HT-29 (cell line): ENCODE data around the gene PAX8. TPM values are rescaled to one million over a fixed set of nuclear protein-coding genes. Genes with fewer than 3 reads are reported as not detected.

ENCODE experiments used
- DNase-seq: peaks from one replicate; pipeline ENCODE4 v3.0.0-alpha.2; 2015; ENCODE audit warnings: low spot score
- total RNA-seq: library from RNA; depleted of rRNA; stranded (reverse); fragments of >200 nt; shearing (Covaris generic); gene quantifications from 2 replicates; pipeline ENCODE4 v1.2.3, GENCODE V29; 2014

PAX8 gene
- total RNA-seq, 1 experiment from 2014 or later: 3.4 TPM

DNA sequence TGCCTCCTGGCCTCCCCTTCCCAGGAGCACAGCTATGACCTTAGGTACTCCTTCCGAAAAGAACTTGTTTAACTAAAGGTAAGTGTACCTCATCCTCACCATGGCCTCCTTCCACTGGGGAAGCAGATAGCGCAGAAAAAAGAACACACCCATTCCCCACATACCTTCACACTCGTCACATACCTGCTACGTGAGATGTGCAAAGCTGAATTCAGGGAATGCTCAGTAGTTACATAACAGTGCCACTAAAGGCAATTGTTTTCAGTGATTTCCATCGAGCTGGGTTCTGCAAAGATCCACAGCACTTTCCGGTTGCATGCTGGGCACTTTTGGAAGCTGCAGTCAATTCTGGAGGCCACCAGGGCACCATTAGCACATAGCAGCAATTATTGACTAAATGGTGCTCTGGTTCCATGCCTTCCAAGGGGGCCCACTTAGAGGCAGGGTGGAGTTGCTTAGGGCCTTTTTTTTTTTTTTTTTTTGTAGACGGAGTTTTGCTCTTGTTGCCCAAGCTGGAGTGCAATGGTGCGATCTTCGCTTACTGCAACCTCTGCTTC, 41.0 kb downstream of the PAX8 start:
- DNase-seq: no peak

- peak; percentile 37 for DNase-seq
Observed at GRCh38 chr2:113236367-113237159, 42.2 kb downstream of the PAX8 start.

DNA sequence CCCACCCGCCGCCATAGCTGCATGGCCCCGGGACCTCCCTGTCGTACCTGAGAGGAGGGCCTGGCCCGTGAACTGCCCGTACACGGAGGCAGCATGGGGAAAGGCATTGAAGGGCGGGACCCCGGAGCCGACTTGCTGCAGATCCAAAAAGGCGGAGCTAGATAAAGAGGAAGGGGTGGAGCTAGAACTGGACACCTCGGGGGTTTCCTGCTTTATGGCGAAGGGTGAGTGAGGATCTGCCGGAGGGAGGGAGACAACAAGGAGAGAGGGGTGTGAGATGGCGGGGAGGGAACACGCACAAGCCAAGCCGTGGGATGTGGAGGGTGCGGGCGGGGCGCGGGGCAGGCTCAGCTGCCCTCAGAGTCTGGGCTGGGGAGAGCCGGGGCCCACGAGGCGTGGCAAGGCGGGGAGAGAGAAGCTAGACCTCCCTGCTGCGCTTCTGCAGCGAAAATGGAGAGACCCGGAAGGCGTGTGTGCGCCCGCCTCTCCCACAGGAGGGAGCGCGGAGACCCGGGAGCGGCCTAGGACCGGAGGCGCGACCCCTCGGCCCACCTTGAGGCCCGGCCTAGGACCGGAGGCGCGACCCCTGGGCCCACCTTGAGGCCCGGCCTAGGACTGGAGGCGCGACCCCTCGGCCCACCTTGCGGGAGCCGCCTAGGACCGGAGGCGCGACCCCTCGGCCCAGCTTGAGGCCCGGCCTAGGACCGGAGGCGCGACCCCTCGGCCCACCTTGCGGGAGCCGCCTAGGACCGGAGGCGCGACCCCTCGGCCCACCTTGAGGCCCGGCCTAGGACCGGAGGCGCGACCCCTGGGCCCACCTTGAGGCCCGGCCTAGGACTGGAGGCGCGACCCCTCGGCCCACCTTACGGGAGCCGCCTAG, 43.1 kb downstream of the PAX8 start:
- peak; percentile 84 for DNase-seq

- no peak for DNase-seq
Observed at GRCh38 chr2:113234721-113235346, 43.9 kb downstream of the PAX8 start.

DNA sequence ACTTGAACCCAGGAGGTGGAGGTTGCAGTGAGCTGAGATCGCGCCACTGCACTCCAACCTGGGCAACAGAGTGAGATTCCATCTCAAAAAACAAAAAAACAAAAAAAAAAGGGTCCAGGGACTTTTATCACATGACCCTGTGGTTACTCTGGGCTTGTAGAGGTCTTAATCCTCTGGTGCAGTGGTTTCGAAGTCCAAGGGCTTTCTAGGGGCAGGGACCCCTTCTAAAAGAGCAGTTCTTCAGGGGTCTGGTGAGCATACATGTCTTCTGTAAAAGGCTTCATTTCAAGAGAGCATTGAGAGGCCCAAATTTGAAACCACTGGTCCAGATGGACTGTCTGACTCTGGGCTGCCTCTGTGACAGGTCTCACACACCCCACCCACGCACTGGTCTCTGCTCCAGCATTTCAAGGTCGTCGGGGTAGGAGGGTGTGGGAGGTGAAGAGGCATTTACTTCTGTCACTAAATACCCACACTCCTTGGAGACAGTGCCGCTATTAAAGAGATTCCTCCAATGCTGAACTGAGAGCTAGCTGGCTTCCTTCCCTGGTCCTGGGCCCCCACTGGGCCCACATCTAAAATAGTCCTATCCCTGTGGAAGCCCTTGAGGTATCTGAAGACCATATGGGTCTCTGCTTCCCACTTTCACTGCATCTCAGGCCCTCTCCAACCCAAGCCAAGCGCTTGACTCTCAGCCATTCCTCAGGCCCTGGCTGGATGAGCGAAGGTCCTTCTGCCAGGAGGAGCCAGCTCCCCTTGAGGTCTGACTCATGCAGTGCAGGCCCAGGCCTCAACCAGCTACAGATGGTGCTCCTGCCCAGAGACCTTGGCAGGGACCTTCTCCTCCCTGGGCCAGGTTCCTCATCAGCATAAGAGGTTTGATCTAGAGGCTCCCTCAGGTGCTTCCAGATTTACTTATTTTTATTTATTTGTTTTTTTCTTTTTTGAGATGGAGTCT, 44.8 kb downstream of the PAX8 start:
- no peak for DNase-seq

GRCh38 chr2:113232740-113233139, 46.0 kb downstream of the PAX8 start:
- no peak for DNase-seq

DNA sequence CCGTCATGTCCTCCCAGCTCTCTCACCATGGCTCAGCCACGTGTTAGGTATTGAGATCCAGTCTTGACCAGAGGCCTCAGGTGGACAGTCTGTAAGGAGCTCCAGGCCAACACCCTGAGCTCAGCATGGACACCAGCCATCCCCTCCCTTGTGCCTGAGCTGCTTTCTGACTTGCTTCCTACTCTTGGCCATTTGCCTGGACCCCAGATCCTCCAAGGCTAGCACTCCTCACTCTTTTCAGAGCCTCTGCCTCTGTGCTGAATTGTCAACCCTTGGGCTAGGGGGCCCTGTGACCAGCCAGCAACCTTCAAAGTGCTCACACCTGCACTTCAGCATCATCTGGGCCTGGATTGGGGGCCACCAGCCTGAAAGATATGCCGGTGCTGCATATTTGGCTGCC, 46.6 kb downstream of the PAX8 start:
- DNase-seq: no peak

GRCh38 chr2:113231064-113231463, 47.7 kb downstream of the PAX8 start:
- no peak for DNase-seq

DNA sequence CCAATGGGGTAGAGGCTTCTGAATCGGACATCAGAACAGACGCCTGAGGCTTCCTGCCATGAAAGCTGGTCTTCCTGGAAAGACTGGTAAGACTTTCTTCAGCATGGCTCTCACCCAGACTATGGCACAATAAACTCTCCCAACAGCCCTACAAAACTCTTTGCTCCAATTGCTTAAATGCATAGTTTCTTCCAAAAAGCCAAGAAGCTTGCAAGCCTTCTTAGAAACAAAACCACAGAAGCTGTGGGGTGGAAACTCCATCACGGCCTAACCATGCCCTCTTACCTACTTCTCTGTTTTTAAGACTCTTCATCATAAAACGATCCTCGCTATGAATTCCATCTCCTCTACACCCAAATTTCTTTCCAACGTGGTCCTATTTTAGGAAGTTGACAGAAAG, 48.2 kb downstream of the PAX8 start:
- no peak for DNase-seq

DNA sequence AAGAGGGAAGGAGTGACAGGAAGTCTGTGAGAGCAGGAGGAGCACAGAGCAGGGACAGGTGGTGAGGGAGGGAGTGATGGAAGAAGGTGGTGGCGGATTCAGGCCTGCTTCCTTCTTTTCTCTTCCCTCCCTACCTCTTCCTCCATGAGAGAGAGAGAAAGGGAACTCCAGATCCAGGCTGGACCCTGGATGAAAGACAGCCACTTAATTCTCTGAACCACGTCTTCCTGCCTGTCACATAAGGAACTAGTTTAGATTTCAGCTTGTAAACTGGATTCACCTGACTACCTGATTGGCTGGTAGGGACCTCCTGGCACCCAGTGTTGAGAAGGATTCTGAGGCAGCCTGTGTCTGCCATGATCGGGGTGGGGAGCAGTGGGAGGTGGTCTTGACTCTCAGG, 48.9 kb downstream of the PAX8 start:
- no peak for DNase-seq

DNA sequence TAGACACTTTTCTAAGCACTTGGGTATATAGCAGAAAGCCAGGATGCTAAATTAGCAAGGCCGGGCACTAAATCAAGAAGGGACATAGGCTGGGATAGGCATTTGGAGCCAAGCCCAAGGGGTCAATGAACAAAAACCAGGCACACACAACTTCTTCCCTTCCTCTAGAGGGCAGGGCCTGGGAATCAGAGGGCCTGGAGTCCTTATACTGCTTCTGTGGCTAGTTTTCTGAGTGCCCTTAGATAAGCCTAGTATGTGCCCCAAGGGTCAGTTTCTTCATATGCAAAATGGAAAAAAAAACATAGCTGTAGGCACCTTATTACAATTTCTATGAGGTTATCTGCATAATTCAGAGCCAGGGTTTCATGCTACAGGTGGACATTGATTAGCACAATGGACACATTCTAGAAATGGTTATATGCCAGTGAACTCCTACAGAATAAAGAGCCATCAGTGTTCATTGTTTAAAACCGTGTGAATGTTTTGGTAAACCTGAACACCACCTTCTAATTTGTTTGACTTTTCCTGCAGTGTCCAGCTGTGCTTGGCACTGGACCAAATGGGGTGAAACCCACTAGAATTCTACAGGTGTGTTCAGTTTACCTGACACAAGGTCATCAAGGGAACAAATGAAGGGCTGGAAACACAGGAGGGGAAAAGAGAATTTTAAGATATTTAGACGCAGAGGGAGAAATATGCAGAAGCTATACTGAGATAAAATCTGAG, 49.6 kb downstream of the PAX8 start:
- DNase-seq: no peak

- no peak for DNase-seq
Observed at GRCh38 chr2:113228351-113228750, 50.4 kb downstream of the PAX8 start.

DNA sequence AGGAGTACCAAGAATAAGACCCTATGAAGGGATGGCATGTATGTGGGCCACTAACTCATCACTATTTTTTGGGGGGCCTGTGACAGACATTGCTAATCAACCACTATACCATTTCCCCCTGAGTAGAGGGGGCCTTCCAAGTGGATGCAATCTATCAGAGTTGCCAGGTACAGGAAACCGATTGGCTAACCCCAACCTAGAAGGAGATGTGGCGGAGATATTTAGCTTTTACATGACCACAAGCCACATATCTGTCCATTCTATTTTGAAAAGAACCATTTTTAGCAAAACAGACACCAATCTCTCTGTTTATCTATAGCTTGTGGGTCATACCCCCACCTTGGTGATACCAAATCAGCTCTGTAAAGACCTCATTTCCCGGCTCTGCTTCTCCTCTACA, 51.0 kb downstream of the PAX8 start:
- no peak for DNase-seq

- no peak for DNase-seq
Observed at GRCh38 chr2:113227290-113227689, 51.4 kb downstream of the PAX8 start.

GRCh38 chr2:113226462-113226861, 52.3 kb downstream of the PAX8 start:
- DNase-seq: no peak

DNA sequence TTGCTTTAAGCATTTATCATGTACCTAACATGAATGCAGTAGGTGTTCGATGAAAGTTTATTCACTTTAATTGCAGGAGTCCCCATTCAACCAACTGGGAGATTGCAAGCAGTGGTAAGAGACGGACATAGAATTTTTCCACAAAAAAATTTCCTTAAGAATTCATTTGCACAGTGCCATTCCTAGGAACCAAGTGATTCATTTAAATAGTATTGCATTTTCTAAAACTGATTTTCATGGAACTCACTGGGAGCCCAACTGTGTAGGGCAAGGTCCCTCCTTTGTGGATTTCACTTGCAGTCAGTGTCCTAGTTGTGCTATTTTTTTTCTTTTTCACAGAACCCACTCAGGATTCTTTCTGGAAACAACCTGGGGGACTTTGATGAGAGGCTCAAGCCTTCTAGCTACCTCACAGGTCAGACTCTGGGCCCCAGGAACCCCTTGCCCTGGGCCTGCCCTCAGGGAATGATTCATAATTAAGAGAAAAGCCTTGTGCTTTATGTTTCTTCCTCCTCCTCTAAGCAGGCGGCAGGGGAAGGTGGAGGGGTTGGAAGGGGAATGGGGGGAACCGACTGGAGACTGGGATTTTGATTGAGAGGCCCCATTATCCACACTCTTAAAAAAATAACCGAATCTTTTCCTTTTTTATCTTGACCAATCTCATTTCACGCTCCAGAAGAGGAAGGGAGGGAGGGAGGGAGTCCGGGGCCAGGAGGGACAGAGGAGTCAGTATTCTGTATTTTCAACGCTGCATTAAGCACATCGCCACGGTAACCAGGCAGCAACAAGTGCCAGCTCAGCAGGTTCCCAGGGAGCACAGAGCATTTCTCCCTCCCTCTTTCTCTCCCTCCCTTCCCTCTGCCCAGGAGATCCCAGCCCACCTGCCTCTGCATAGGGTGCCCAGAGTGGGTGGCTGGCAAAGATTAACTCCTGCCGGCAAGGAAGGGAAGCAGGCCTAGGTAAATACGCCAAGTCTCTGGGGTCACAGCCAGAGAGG, 53.2 kb downstream of the PAX8 start:
- peak; percentile 63 for DNase-seq

DNA sequence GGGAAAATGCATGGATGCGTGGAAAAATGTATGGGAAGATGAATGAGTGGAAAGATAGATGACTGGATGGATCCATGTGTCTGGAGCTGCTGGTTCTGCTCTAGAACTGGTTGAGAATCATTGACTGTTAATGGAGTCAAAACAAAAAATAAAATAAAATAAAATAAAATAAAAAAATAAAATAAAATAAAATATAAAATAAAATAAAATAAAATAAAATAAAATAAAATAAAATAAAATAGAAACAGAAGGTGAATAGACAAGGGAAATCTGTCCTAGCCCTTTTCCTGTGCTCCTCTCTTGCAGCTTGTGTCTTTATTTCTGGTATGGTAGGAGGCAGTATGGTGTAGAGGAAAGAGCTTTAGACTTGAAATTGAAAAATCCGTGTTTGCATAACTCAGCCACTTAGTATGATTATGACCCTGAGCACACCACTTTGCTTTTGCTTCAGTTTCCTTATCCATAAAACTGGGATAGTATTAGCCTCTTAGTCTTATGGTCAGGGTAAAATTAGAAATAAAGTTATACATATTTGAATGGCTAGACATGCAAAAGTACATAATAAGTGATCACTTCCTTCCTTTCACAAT, 54.0 kb downstream of the PAX8 start:
- DNase-seq: no peak

GRCh38 chr2:113223813-113224212, 54.9 kb downstream of the PAX8 start:
- DNase-seq: no peak

GRCh38 chr2:113221846-113222245, 56.9 kb downstream of the PAX8 start:
- DNase-seq: no peak
